ENCODE data around the gene CLRN2.

Gene CLRN2

DNA sequence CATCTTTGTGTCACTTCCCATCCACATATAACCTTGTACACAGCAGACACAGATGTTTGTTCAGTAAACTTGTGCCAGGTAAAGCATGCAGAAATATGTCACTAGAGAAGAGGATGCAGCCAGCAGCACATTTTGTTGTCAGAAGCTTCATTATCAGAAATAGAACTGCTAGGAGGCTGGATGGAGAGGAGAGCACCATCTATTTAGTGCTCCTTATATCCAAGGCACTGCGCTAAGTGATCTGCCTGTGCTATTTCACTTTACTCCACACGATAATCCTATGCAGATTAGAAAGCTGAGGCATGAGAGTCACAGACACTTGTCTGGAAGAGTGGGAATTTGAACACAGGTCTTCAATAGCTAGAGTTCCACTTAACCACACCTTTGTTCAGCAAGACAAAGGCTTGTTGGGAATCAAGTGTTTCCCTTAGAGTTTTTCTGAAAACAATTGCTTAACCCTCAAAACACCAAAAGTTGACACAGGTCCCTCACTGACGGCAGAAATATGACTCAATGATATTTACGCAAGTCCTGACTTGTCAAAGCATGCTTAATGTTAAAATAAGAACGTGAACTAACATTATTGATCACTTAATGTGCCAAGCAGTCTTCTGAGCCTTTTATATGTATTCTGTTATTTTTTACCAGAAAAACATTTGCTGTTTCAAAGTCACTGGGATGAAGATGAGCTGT, 1.8 kb upstream of the CLRN2 start:
- H3K4me3 ChIP-seq (ENCODE audit: low read length) = no peak overlapping the region
- TF ChIP-seq, protein P1, sequence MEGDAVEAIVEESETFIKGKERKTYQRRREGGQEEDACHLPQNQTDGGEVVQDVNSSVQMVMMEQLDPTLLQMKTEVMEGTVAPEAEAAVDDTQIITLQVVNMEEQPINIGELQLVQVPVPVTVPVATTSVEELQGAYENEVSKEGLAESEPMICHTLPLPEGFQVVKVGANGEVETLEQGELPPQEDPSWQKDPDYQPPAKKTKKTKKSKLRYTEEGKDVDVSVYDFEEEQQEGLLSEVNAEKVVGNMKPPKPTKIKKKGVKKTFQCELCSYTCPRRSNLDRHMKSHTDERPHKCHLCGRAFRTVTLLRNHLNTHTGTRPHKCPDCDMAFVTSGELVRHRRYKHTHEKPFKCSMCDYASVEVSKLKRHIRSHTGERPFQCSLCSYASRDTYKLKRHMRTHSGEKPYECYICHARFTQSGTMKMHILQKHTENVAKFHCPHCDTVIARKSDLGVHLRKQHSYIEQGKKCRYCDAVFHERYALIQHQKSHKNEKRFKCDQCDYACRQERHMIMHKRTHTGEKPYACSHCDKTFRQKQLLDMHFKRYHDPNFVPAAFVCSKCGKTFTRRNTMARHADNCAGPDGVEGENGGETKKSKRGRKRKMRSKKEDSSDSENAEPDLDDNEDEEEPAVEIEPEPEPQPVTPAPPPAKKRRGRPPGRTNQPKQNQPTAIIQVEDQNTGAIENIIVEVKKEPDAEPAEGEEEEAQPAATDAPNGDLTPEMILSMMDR (conservative IDR thresholded peaks at IDR 0.05; ENCODE audit: low read length) = no peak
- DNase-seq (ENCODE audit: low read depth) = no peak

DNA sequence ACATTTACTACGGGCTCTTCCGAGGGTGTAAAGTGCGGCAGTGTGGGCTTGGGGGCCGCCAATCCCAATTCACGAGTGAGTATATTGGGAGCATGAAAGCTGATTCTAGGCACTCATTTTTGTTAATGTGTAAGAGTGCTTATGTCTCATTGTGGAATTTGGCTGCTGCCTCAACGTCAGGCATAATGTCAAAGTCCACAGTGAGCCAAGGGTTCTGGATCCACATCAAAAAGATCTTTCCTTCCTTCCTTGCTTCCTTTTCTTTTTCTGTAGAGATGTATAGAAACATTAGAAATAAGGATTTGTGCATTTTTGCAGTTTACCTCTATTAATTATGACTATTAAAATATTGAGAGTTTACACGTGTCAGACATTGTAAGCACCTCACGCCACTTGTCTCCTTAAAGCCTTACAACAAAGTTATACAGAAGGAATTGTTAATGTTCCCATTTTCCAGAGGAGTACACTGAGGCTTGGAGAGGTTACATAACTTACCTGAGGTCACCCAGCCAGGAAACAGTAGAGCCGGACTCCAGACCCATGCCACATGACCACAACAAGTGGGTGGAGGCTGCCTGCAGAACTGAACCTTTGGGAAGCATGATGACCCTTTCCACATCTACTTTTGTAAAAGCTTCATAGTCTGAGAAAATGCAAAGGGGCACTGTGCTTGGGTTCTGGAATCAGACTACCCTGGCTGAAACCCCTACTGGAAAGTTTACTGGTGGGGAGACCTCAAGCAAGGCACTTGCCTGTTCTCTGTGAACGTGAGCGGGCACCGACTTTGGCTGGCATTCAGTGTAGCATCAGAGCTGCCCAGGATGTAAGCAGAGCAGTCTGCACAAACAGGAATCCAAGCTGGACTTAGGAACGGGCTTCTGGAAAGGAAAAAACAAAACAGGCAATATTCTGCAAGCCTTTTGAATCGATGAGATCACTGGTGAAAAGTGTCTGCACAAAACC, 761 bp downstream of the CLRN2 start:
- TF ChIP-seq, protein P1 (conservative IDR thresholded peaks at IDR 0.05; ENCODE audit: low read length) = no peak
- no peak overlapping the region for H3K4me3 ChIP-seq (ENCODE audit: low read length)
- DNase-seq (ENCODE audit: low read depth) = no peak

DNA sequence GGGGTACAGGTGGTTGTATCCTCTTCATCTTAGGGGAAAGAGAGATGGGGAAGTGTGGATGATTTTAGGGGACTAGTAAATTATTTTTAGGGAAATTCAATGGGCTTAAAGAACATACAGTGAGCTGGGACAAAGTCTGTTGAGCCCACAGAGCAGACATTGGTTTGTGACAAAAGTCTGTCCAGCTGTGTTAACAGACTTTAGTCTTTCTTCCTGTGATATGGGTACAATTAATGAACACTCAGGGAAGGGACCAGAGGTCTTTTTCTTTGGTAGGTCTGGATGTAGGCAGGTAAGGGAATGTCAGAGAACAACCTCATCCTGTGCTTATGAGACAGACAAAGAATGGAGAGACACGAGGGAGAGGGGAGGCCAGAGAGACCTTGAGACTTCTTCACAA, 2.0 kb downstream of the CLRN2 start:
- TF ChIP-seq, protein P1 (conservative IDR thresholded peaks at IDR 0.05; ENCODE audit: low read length) = no peak
- no peak for DNase-seq (ENCODE audit: low read depth)
- H3K4me3 ChIP-seq (ENCODE audit: low read length) = no peak overlapping the region

DNA sequence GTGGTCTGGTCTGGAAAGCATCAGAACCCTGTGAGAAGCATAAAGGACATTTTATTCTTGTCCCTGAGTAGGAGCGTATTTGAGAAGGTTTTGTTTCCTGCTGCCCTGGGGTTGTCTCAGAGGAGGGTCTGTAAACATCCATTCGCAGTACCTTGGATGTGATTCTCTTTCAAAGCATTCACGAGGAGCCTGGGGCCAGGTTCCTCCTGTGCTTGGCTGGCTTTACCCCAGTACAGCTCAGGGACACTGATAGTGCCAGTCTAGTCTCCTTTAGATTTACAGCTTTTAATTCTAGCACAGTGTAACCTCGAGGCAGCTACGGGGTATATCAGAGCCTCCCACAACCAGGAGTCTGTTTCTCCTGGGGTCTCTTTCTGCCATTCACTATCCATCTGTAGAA, 2.7 kb downstream of the CLRN2 start:
- no peak for DNase-seq (ENCODE audit: low read depth)
- no peak overlapping the region for H3K4me3 ChIP-seq (ENCODE audit: low read length)
- TF ChIP-seq, protein P1 (conservative IDR thresholded peaks at IDR 0.05; ENCODE audit: low read length) = no peak

DNA sequence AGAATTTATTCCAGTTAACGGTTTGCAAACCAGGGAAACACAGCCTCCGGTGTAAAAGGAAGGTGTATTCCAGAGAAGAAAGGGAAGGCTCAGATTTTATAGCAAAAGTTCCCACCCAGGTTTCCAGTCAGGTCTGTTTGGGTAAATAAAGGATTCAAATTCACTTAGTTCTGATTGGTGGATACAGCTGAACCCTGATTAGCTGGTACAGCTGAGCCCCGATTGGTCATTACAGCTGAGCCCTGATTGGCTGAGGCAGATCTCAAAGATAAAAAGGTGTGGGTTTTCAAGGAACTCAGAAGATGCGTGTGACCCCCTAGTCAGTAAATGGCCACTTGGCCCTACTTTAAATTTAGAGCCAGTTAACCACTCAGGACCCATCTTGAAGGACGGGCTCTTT, 6.6 kb downstream of the CLRN2 start:
- no peak overlapping the region for H3K4me3 ChIP-seq (ENCODE audit: low read length)
- DNase-seq (ENCODE audit: low read depth) = no peak
- TF ChIP-seq, protein P1 (conservative IDR thresholded peaks at IDR 0.05; ENCODE audit: low read length) = no peak

DNA sequence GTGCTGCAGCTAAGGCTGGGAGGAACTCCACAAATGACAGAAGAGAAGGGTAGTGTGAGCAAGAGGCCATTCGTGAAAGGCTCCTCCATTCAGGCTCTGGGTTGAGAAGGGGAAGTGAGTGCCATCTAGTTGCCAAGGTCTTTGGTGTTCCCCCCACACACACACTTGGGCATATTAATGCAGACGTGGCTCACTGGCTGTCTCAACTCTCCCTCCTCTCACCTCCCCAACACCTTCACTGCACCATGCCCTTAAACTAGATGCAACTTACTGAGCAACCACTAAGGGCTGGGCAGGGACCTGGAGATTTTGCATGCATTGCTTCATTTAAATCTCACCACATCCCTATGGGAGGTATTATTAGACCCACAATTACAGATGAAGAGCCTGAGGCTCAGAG, 8.7 kb downstream of the CLRN2 start:
- TF ChIP-seq, protein P1 (conservative IDR thresholded peaks at IDR 0.05; ENCODE audit: low read length) = no peak
- no peak overlapping the region for H3K4me3 ChIP-seq (ENCODE audit: low read length)
- DNase-seq (ENCODE audit: low read depth) = no peak

Measured in AG10803 (cell line).